ENCODE results near the gene TEX12. TPM values are rescaled to one million over a fixed set of nuclear protein-coding genes. Genes with fewer than 3 reads are reported as not detected.

The TEX12 gene
- total RNA-seq, 1 donor, result not detected

DNA sequence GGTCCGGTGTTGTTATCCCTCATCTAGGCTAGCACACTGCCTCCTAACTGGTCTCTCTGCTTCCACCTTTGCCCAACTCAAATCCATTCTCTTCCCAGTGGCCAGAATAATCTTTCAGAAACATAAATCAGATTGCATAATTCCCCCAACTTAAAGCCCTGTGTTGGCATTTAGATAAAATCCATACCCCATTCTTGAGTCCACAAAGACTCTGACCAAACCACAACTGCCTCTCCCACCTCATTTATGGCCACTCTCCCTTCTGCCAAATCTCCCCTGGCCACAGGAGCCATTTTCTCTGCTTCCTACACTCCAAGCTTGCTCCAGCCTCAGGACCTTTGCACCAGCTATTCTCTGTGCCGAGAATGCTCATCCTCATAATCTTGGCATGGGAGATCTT lies 40.1 kb upstream of the TEX12 start:
- Histone ChIP-seq H2AFZ (ENCODE audit: low read length) (no peak overlapping the region), H3K4me1 (ENCODE audit: insufficient read depth, low read length) (peaks cover 9% of the 10 kb centered on the region), H3K4me2 (ENCODE audit: insufficient read depth, low read length) (no peak overlapping the region), H3K9me3 (ENCODE audit: low read depth, low read length) (no peaks in the 10 kb centered on the region), H3K4me3 (ENCODE audit: insufficient read depth, low read length) (no peak overlapping the region), H3K27me3 (ENCODE audit: insufficient read depth, low read length) (no peaks in the 10 kb centered on the region), H3K27ac (ENCODE audit: low read depth, low read length) (no peak overlapping the region), H4K20me1 (ENCODE audit: insufficient read depth, low read length) (no peaks in the 10 kb centered on the region), H3K79me2 (ENCODE audit: insufficient read depth, low read length) (no peaks in the 10 kb centered on the region), H3K36me3 (ENCODE audit: insufficient read depth, low read length) (no peaks in the 10 kb centered on the region)
- TF ChIP-seq, protein P1, sequence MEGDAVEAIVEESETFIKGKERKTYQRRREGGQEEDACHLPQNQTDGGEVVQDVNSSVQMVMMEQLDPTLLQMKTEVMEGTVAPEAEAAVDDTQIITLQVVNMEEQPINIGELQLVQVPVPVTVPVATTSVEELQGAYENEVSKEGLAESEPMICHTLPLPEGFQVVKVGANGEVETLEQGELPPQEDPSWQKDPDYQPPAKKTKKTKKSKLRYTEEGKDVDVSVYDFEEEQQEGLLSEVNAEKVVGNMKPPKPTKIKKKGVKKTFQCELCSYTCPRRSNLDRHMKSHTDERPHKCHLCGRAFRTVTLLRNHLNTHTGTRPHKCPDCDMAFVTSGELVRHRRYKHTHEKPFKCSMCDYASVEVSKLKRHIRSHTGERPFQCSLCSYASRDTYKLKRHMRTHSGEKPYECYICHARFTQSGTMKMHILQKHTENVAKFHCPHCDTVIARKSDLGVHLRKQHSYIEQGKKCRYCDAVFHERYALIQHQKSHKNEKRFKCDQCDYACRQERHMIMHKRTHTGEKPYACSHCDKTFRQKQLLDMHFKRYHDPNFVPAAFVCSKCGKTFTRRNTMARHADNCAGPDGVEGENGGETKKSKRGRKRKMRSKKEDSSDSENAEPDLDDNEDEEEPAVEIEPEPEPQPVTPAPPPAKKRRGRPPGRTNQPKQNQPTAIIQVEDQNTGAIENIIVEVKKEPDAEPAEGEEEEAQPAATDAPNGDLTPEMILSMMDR (IDR thresholded peaks at IDR 0.05; ENCODE audit: extremely low read depth, low read depth, low read length), result no peak
- no peak for DNase-seq (ENCODE audit: insufficient read length, low spot score, missing footprints)

DNA sequence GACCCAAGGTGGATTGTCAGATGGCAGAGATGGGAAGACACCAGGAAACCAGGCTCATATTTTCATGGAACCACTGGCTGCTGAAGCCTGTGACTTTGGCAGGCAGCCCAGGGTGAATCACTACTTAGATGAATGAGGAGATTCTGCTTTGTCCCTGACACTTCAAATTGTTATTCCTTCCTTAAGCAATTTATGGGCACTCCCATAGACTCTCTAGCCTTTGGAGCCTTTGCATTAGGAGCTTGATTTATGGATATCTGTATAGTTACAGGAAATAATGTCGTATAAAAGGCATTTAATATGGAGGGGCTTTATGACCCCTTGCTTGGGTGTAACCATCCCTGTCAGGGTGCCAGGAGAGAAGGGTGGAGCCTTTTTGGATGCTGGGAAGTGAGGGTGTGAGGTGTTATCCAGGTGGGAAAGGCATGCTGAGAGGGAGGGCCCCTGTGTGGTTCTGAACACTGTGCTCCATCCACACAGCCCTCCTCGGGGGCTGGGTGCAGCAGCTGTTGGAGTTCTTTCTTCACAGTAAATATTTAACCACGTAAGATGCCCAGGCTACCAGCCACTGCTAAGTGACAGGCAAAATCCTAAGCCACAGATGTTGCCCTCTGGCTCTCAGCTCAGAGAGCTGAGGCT lies 38.6 kb upstream of the TEX12 start:
- no peak overlapping the region for H3K4me3 ChIP-seq (ENCODE audit: insufficient read depth, low read length)
- H2AFZ ChIP-seq (ENCODE audit: low read length), result no peak overlapping the region
- peaks cover 9% of the 10 kb centered on the region for H3K4me1 ChIP-seq (ENCODE audit: insufficient read depth, low read length)
- peak; percentile 69 for DNase-seq (ENCODE audit: insufficient read length, low spot score, missing footprints)
- no peaks in the 10 kb centered on the region for H4K20me1 ChIP-seq (ENCODE audit: insufficient read depth, low read length)
- H3K79me2 ChIP-seq (ENCODE audit: insufficient read depth, low read length), result no peaks in the 10 kb centered on the region
- H3K4me2 ChIP-seq (ENCODE audit: insufficient read depth, low read length), result no peak overlapping the region
- H3K36me3 ChIP-seq (ENCODE audit: insufficient read depth, low read length), result no peaks in the 10 kb centered on the region
- TF ChIP-seq, protein P1 (IDR thresholded peaks at IDR 0.05; ENCODE audit: extremely low read depth, low read depth, low read length), result no peak
- H3K27ac ChIP-seq (ENCODE audit: low read depth, low read length), result no peak overlapping the region
- H3K9me3 ChIP-seq (ENCODE audit: low read depth, low read length), result no peaks in the 10 kb centered on the region
- H3K27me3 ChIP-seq (ENCODE audit: insufficient read depth, low read length), result no peaks in the 10 kb centered on the region

DNA sequence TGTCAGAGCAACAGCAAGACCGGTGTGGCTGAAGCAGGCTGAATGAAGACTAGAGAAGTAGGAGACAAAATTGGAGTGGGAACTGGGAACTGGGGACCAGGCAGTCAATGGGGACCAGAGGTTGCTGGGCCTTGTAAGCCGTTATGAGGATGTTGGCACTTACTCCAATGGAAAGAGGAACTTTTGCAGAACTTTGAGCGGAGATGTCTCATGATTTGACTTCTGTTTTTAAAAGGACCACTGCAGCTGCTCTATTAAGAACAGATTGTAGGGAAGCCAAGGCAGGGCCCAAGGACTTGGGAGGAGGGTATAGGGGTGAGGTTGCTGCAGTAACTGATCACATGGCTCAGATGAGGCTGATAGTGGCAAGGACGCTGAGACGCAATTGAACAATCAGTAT lies 37.5 kb upstream of the TEX12 start:
- Histone ChIP-seq H3K79me2 (ENCODE audit: insufficient read depth, low read length) (no peaks in the 10 kb centered on the region), H3K27ac (ENCODE audit: low read depth, low read length) (no peak overlapping the region), H3K27me3 (ENCODE audit: insufficient read depth, low read length) (no peaks in the 10 kb centered on the region), H3K9me3 (ENCODE audit: low read depth, low read length) (no peaks in the 10 kb centered on the region), H3K4me3 (ENCODE audit: insufficient read depth, low read length) (no peak overlapping the region), H3K4me1 (ENCODE audit: insufficient read depth, low read length) (peaks cover 9% of the 10 kb centered on the region), H3K36me3 (ENCODE audit: insufficient read depth, low read length) (no peaks in the 10 kb centered on the region), H4K20me1 (ENCODE audit: insufficient read depth, low read length) (no peaks in the 10 kb centered on the region), H3K4me2 (ENCODE audit: insufficient read depth, low read length) (no peak overlapping the region), H2AFZ (ENCODE audit: low read length) (no peak overlapping the region)
- DNase-seq (ENCODE audit: insufficient read length, low spot score, missing footprints), result no peak
- TF ChIP-seq, protein P1 (IDR thresholded peaks at IDR 0.05; ENCODE audit: extremely low read depth, low read depth, low read length), result no peak

DNA sequence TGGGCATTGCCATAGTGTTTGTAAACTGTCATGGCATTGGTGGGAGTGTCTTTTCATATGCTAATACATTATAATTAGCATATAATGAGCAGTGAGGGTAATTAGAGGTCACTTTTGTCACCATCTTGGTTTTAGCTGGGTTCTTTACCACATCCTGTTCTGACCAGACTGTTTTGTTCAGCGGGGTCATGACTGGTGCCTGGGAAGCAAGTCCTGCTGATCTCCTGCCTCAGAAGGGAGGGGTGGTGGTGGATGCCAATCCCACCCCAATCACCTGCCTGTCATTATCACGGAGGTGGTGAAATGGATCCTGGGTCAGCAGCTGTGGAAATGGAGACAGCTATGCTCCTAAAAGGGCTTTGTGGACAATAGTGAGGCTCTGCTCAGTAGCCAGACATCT lies 34.4 kb upstream of the TEX12 start:
- Histone ChIP-seq H4K20me1 (ENCODE audit: insufficient read depth, low read length) (no peaks in the 10 kb centered on the region), H3K36me3 (ENCODE audit: insufficient read depth, low read length) (no peaks in the 10 kb centered on the region), H3K27ac (ENCODE audit: low read depth, low read length) (no peak overlapping the region), H3K9me3 (ENCODE audit: low read depth, low read length) (no peaks in the 10 kb centered on the region), H3K79me2 (ENCODE audit: insufficient read depth, low read length) (no peaks in the 10 kb centered on the region), H3K4me2 (ENCODE audit: insufficient read depth, low read length) (no peak overlapping the region), H3K27me3 (ENCODE audit: insufficient read depth, low read length) (no peaks in the 10 kb centered on the region), H2AFZ (ENCODE audit: low read length) (no peak overlapping the region), H3K4me1 (ENCODE audit: insufficient read depth, low read length) (peaks cover 9% of the 10 kb centered on the region), H3K4me3 (ENCODE audit: insufficient read depth, low read length) (no peak overlapping the region)
- no peak for DNase-seq (ENCODE audit: insufficient read length, low spot score, missing footprints)
- TF ChIP-seq, protein P1 (IDR thresholded peaks at IDR 0.05; ENCODE audit: extremely low read depth, low read depth, low read length), result no peak
